CD14-positive monocyte (primary cell): ENCODE data around the gene STARD13. TPM values are rescaled to one million over a fixed set of nuclear protein-coding genes. Genes with fewer than 3 reads are reported as not detected.

Experiments
- DNase-seq, 3 donors: peaks; one replicate each; pipeline ENCODE4 v3.0.0-alpha.2; 2011 to 2022
- H2AFZ ChIP-seq: 2 replicates; pipeline ENCODE4 v1.6.0; 2012; ENCODE audit warnings: mild to moderate bottlenecking, low read depth, low read length, inconsistent platforms; ENCODE audit not compliant: insufficient read depth, poor library complexity, severe bottlenecking
- H3K27ac ChIP-seq, 2 donors: 1 replicate in 1 of 2; 2 replicates in 1 of 2; pipeline ENCODE4 v1.5.1; 2012 to 2013; ENCODE audit warnings: low read length in 2 of 2, control low read depth in 1 of 2, inconsistent platforms in 1 of 2, low read depth in 1 of 2, mild to moderate bottlenecking in 1 of 2
- H3K27me3 ChIP-seq, 2 donors: one replicate each; pipeline versions ENCODE4 v1.6.0 to v1.6.1; 2011 to 2013; ENCODE audit warnings: low read length in 2 of 2; ENCODE audit not compliant: control insufficient read depth in 2 of 2, insufficient read depth in 2 of 2
- H3K36me3 ChIP-seq, 2 donors: replicated peaks in 1 of 2; 1 replicate in 1 of 2; 2 replicates in 1 of 2; pipeline versions ENCODE4 v1.5.1 to v1.6.1; 2012 to 2013; ENCODE audit warnings: low read length in 2 of 2, control low read depth in 1 of 2, inconsistent platforms in 1 of 2, mild to moderate bottlenecking in 1 of 2; ENCODE audit not compliant: insufficient read depth in 2 of 2, control insufficient read depth in 1 of 2
- H3K4me1 ChIP-seq, 2 donors: 1 replicate in 1 of 2; 2 replicates in 1 of 2; pipeline versions ENCODE4 v1.5.1 to v1.6.1; 2012 to 2013; ENCODE audit warnings: low read length in 2 of 2, control low read depth in 1 of 2, inconsistent platforms in 1 of 2, mild to moderate bottlenecking in 1 of 2, moderate library complexity in 1 of 2; ENCODE audit not compliant: insufficient read depth in 2 of 2, control insufficient read depth in 1 of 2
- H3K4me2 ChIP-seq: replicated peaks from 2 replicates; pipeline ENCODE3; 2012; ENCODE audit warnings: low read length, moderate library complexity, mild to moderate bottlenecking; ENCODE audit not compliant: poor library complexity, severe bottlenecking; ENCODE audit errors: extremely low read depth
- H3K4me3 ChIP-seq, 3 experiments: fragments of 200-600 bp in 1 of 3; sonication (generic) in 1 of 3; replicated peaks in 1 of 3; 1 replicate in 2 of 3; 2 replicates in 1 of 3; pipeline ENCODE4 v1.5.1; 2011 to 2013; ENCODE audit warnings: low read length in 3 of 3, mild to moderate bottlenecking in 3 of 3, control low read depth in 2 of 3, low read depth in 2 of 3, inconsistent platforms in 1 of 3, moderate library complexity in 1 of 3
- H3K79me2 ChIP-seq: 2 replicates; pipeline ENCODE4 v1.6.0; 2012; ENCODE audit warnings: mild to moderate bottlenecking, control low read depth, inconsistent platforms, low read length, moderate library complexity; ENCODE audit not compliant: insufficient read depth
- H3K9ac ChIP-seq: 2 replicates; pipeline ENCODE4 v1.6.0; 2017; ENCODE audit warnings: low read length, mild to moderate bottlenecking; ENCODE audit not compliant: insufficient read depth, poor library complexity, severe bottlenecking
- H3K9me3 ChIP-seq, 2 donors: replicated peaks in 1 of 2; 1 replicate in 1 of 2; 2 replicates in 1 of 2; pipeline versions ENCODE4 v1.5.1 to v1.6.1; 2012 to 2013; ENCODE audit warnings: low read length in 2 of 2, control low read depth in 1 of 2; ENCODE audit not compliant: control insufficient read depth in 1 of 2, insufficient read depth in 1 of 2
- H4K20me1 ChIP-seq: 2 replicates; pipeline ENCODE4 v1.6.0; 2012; ENCODE audit warnings: mild to moderate bottlenecking, low read length, control low read depth, moderate library complexity; ENCODE audit not compliant: insufficient read depth
- H3K27ac Mint-ChIP-seq, 7 donors: one replicate each; pipeline ENCODE4 v1.8.0; 2020; ENCODE audit warnings: mild to moderate bottlenecking in 7 of 7, mixed read lengths in 7 of 7, moderate library complexity in 6 of 7, inconsistent platforms in 2 of 7
- H3K27me3 Mint-ChIP-seq, 3 donors: one replicate each; pipeline ENCODE4 v1.8.0; 2021 to 2022; ENCODE audit warnings: low read depth in 3 of 3, mild to moderate bottlenecking in 3 of 3, mixed read lengths in 3 of 3, moderate library complexity in 3 of 3, inconsistent platforms in 1 of 3
- H3K36me3 Mint-ChIP-seq, 2 donors: one replicate each; pipeline ENCODE4 v1.8.0; 2020; ENCODE audit warnings: mixed read lengths in 2 of 2, inconsistent platforms in 1 of 2, mild to moderate bottlenecking in 1 of 2
- H3K4me1 Mint-ChIP-seq: one replicate; pipeline ENCODE4 v1.8.0; 2020; ENCODE audit warnings: mild to moderate bottlenecking, mixed read lengths
- H3K4me3 Mint-ChIP-seq, 2 donors: one replicate each; pipeline ENCODE4 v1.8.0; 2020; ENCODE audit warnings: mild to moderate bottlenecking in 2 of 2, mixed read lengths in 2 of 2, moderate library complexity in 1 of 2
- H3K9me3 Mint-ChIP-seq, 7 donors: one replicate each; pipeline ENCODE4 v1.8.0; 2020 to 2022; ENCODE audit warnings: mixed read lengths in 7 of 7, mild to moderate bottlenecking in 6 of 7, moderate library complexity in 6 of 7, inconsistent platforms in 2 of 7
- WGBS: methylation state at CpG from one replicate; pipeline ENCODE4 v1.1.5; 2013; ENCODE audit warnings: missing lambda C conversion rate; ENCODE audit not compliant: insufficient coverage; 5-methylcytosine and 5-hydroxymethylcytosine counted together
- intact Hi-C, 2 donors: fragments of 100-400 bp; cut with micrococcal nuclease; formaldehyde crosslinking; loops; one replicate each; pipeline versions ENCODE4 v1.15.0 to v1.15.1; 2023
- polyA plus RNA-seq, 3 donors: library from polyadenylated mRNA; depleted of rRNA in 1 of 3; unstranded in 2 of 3; stranded (reverse) in 1 of 3; fragments of 300-500 nt in 2 of 3; fragments of >200 nt in 1 of 3; fragmentation: Illumina TruSeq in 2 of 3; gene quantifications; 1 replicate in 2 of 3; 2 replicates in 1 of 3; pipeline ENCODE4 v1.2.3, GENCODE V29; 2012 to 2021
- TF ChIP-seq, protein P1 (sequence below): fragments of 200-600 bp; IDR thresholded peaks from one replicate; pipeline ENCODE4 v1.8.0; 2022; ENCODE audit warnings: antibody characterized with exemption, mild to moderate bottlenecking

The STARD13 gene
- polyA plus RNA-seq, 3 donors: 0.37 to 0.69 (median 0.60) TPM

- no peaks in the 10 kb centered on the region for H4K20me1 ChIP-seq
- TF ChIP-seq, protein P1, sequence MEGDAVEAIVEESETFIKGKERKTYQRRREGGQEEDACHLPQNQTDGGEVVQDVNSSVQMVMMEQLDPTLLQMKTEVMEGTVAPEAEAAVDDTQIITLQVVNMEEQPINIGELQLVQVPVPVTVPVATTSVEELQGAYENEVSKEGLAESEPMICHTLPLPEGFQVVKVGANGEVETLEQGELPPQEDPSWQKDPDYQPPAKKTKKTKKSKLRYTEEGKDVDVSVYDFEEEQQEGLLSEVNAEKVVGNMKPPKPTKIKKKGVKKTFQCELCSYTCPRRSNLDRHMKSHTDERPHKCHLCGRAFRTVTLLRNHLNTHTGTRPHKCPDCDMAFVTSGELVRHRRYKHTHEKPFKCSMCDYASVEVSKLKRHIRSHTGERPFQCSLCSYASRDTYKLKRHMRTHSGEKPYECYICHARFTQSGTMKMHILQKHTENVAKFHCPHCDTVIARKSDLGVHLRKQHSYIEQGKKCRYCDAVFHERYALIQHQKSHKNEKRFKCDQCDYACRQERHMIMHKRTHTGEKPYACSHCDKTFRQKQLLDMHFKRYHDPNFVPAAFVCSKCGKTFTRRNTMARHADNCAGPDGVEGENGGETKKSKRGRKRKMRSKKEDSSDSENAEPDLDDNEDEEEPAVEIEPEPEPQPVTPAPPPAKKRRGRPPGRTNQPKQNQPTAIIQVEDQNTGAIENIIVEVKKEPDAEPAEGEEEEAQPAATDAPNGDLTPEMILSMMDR: no peak
- Mint-ChIP-seq H3K36me3 (no peaks in the 10 kb centered on the region), H3K4me3 (no peak overlapping the region), H3K9me3 (peaks cover 0 to 6% (median 0%) of the 10 kb centered on the region in 7 donors), H3K4me1 (peaks cover 9% of the 10 kb centered on the region), H3K27me3 (peaks cover 0 to 1% (median 1%) of the 10 kb centered on the region in 3 donors), H3K27ac (no peak overlapping the region)
- H3K36me3 ChIP-seq: no peaks in the 10 kb centered on the region
- H3K4me1 ChIP-seq: peaks cover 0 to 4% of the 10 kb centered on the region in 2 donors
- DNase-seq: no peak
- H3K27me3 ChIP-seq: no peaks in the 10 kb centered on the region
- no peak overlapping the region for H3K9ac ChIP-seq
- intact Hi-C loops: no loop called here
- no peak overlapping the region for H2AFZ ChIP-seq
- H3K4me3 ChIP-seq: no peak overlapping the region
- H3K9me3 ChIP-seq: no peaks in the 10 kb centered on the region
- H3K79me2 ChIP-seq: no peaks in the 10 kb centered on the region
- WGBS: 67% methylated on average over 3 of the region's 3 CpGs
- H3K4me2 ChIP-seq: no peak overlapping the region
- H3K27ac ChIP-seq: no peak overlapping the region
Measured at GRCh38 chr13:33249894-33250293, 35.7 kb downstream of the STARD13 start.

DNA sequence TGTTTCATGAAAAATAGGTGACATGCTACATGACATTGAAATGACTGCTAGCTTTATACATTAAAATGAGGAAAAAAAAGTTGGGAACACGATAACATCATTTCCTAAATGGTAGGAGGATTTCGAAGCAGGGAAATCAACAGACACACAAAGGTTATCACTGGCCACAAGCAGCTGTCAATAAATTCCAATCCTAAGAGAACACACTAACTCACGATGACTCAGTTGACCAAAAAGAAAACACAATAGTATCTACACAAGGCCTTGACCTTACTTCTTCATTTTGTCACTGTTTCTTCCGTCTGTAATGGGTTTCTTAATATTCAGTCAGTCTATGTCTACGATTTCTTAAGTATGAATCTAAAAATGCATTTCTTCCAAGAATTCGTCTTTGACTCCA, 36.5 kb downstream of the STARD13 start:
- intact Hi-C loops: no loop called here
- Histone ChIP-seq H3K4me1 (peaks cover 0 to 4% of the 10 kb centered on the region in 2 donors), H3K36me3 (no peaks in the 10 kb centered on the region), H3K27me3 (no peaks in the 10 kb centered on the region), H3K4me3 (no peak overlapping the region), H3K4me2 (no peak overlapping the region), H3K9me3 (no peaks in the 10 kb centered on the region), H4K20me1 (no peaks in the 10 kb centered on the region), H2AFZ (no peak overlapping the region), H3K9ac (no peak overlapping the region), H3K27ac (no peak overlapping the region), H3K79me2 (no peaks in the 10 kb centered on the region)
- Mint-ChIP-seq H3K9me3 (peaks cover 0 to 3% (median 0%) of the 10 kb centered on the region in 7 donors), H3K36me3 (no peaks in the 10 kb centered on the region), H3K27me3 (peaks cover 0 to 1% (median 1%) of the 10 kb centered on the region in 3 donors), H3K4me3 (no peak overlapping the region), H3K4me1 (peaks cover 9% of the 10 kb centered on the region), H3K27ac (no peak overlapping the region)
- DNase-seq: no peak
- TF ChIP-seq, protein P1: no peak
- 89% methylated on average over 3 of the region's 6 CpGs for WGBS
